GM19240 (cell line): ENCODE results near the gene PRKACB.
"Not testable (repeated sequence)": the region's sequence is repeated elsewhere in the genome, so short reads cannot be mapped to it uniquely, and the experiment has no call there.

Source experiments
- DNase-seq: peaks from one replicate; pipeline ENCODE4 v3.0.0; 2011; ENCODE audit warnings: low spot score; ENCODE audit not compliant: insufficient read length

Gene PRKACB

GRCh38 chr1:84143796-84144565, at the start of gene PRKACB:
TSS of gene PRKACB (plus strand) at chr1:84144271. CDS start at chr1:84144362, 91 bp downstream.
- DNase-seq, result no peak

- DNase-seq, result no peak
Observed at GRCh38 chr1:84095308-84095707, 48.8 kb upstream of the PRKACB start.

- DNase-seq, result no peak
Observed at GRCh38 chr1:84096176-84096575, 47.9 kb upstream of the PRKACB start.

GRCh38 chr1:84101204-84101603, 42.9 kb upstream of the PRKACB start:
- no peak for DNase-seq

- DNase-seq, result no peak
Observed at GRCh38 chr1:84103197-84103992, 40.7 kb upstream of the PRKACB start.

- DNase-seq, result not testable (repeated sequence)
Observed at GRCh38 chr1:84107538-84107937, 36.5 kb upstream of the PRKACB start.

- no peak for DNase-seq
Observed at GRCh38 chr1:84107955-84108354, 36.1 kb upstream of the PRKACB start.

GRCh38 chr1:84108900-84109578, 35.0 kb upstream of the PRKACB start:
- no peak for DNase-seq

GRCh38 chr1:84110629-84111028, 33.4 kb upstream of the PRKACB start:
- DNase-seq, result no peak

- DNase-seq, result no peak
Observed at GRCh38 chr1:84116558-84116957, 27.5 kb upstream of the PRKACB start.

GRCh38 chr1:84117868-84118267, 26.2 kb upstream of the PRKACB start:
- no peak for DNase-seq

GRCh38 chr1:84121360-84121759, 22.7 kb upstream of the PRKACB start:
- DNase-seq, result no peak

GRCh38 chr1:84122780-84123382, 21.2 kb upstream of the PRKACB start:
- no peak for DNase-seq

- no peak for DNase-seq
Observed at GRCh38 chr1:84133479-84133878, 10.6 kb upstream of the PRKACB start.

GRCh38 chr1:84135341-84135740, 8.7 kb upstream of the PRKACB start:
- DNase-seq, result no peak

GRCh38 chr1:84141182-84142003, 2.7 kb upstream of the PRKACB start:
- DNase-seq, result no peak

- DNase-seq, result no peak
Observed at GRCh38 chr1:84145068-84145467, 997 bp downstream of the PRKACB start.

- DNase-seq, result no peak
Observed at GRCh38 chr1:84146411-84147032, 2.5 kb downstream of the PRKACB start.

GRCh38 chr1:84148758-84149157, 4.7 kb downstream of the PRKACB start:
- DNase-seq, result no peak

- DNase-seq, result no peak
Observed at GRCh38 chr1:84152649-84153056, 8.6 kb downstream of the PRKACB start.
